Cardiac ventricle fibroblast (primary cell): Measurements from ENCODE around the gene AIDA. TPM values are rescaled to one million over a fixed set of nuclear protein-coding genes. Genes with fewer than 3 reads are reported as not detected.

Experiments used
- total RNA-seq: library from RNA; depleted of rRNA; stranded (reverse); fragments of >200 nt; gene quantifications from 2 replicates; pipeline ENCODE4 v1.2.3, GENCODE V29; 2015

AIDA gene
- total RNA-seq = 65.0 and 66.0 TPM in 2 replicates

GRCh38 chr1:222712253-222713090 is at the start of gene AIDA, which contains the start of gene BROX:
TSS of gene AIDA (minus strand) at chr1:222712491. CDS start at chr1:222712317, 174 bp downstream.
TSS of gene BROX (plus strand) at chr1:222712564. CDS start at chr1:222715700, 3,136 bp downstream.

GRCh38 chr1:222736972-222737371 is 24.7 kb upstream of the AIDA start, which contains the start of gene FAM177B:
TSS of gene FAM177B (plus strand) at chr1:222737202. CDS start at chr1:222746546, 9,344 bp downstream.

Other genes with a start within 250 kb of the AIDA start
- gene HHIPL2, start 164.4 kb downstream of the AIDA start, total RNA-seq = 0.81 and 2.0 TPM in 2 replicates
- gene TAF1A, start 122.6 kb downstream of the AIDA start, total RNA-seq = 3.9 and 4.2 TPM in 2 replicates
- gene MIA3, start 94.4 kb downstream of the AIDA start, total RNA-seq = 42.9 and 67.8 TPM in 2 replicates
- 35.4 and 52.1 TPM in 2 replicates for gene BROX, start 73 bp upstream of the AIDA start, total RNA-seq
- not detected in 2 replicates for gene FAM177B, start 24.7 kb upstream of the AIDA start, total RNA-seq
- 6.0 and 7.0 TPM in 2 replicates for gene DISP1, start 102.5 kb upstream of the AIDA start, total RNA-seq